GM21717 (cell line): ENCODE measurements around the gene KIF26B.

ENCODE experiments used
- ATAC-seq: cut with Tn5 transposase; IDR thresholded peaks from one replicate; pipeline ENCODE4 v1.9.1; 2021; ENCODE audit warnings: mild to moderate bottlenecking, moderate library complexity; ENCODE audit not compliant: unreplicated experiment

Gene KIF26B

DNA sequence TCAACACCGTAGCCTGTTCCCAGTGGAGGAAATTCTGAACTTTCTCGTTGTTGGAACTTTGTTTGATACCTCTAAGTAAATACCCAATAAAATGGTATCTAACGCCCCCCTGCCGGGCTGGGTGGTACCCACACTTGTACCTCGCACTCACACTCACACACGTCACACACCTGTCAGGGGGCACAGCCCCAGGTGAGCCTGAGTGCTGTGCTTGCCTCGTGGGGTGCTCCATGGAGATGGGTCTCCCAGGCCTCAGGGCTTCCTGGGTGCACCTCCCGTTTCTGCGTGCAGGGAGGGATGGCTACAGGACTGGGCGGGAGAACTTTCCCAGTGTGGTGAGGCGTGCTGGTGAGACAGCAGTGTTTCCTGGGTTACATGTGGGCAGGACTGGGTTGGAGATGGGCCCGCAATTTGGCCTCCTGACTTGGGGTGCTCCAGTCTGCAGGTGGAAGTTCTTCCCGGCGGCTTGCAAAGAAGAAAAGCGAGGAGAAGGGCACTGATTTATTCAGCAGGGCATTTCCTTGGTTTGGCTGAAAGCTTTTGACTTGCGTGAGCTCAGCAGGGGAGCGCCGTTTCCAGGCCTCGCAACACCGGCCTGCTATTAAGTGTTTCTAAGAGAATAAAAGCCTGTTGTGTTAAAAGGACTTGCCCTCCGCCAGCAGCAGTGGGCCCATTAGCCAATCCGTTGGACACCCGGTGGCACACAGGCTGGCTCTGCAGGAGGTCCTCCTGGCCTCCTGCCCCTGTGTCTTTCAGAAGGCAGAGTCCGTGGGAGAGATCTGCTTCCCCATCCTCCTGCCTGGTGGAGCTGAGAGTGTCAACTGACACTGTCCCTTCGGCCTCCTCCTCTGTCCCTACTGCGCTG, 79.7 kb downstream of the KIF26B start:
- no peak for ATAC-seq

DNA sequence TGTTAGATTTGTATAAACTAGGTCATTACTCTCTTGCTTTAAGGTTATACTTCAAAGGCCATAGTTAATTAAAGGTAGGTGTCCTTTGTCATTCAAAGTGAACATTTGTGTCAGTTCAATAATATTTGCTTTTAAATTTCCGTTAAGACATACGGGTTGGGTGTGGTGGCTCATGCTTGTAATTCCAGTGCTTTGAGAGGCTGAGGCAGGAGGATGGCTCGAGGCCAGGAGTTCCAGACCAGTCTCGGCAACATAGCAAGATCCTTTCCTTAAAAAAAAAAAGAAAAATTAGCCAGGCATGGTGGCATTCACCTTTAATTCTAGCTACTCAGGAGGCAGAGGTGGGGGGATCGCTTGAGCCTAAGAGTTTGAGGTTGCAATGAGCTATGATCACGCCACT, 80.4 kb downstream of the KIF26B start:
- ATAC-seq, result no peak

DNA sequence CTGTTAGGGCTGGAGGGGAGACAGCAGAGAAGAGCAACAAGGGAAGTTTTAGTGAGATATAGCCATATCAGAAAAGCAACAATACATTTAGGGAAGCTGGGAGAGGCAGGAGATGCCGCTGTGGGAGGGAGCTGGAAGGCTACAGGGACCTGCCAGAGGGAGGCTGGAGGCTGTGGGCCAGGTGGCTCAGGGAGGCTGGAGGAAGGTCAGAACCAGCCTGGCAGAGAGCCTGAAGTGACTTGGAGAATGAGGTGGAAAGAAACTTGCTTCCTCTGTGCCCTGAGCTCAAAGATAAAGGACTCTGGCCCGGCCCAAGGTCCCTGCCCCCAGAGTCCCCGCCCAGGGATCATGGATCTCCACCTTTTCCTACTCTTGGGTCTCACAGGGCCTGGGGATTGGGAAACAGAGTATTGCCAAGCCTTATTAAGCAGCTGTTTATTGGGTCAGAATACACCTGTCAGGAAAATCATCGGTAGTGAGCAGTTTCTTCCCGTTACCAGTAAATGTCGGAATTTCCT, 85.9 kb downstream of the KIF26B start:
- ATAC-seq, result no peak

DNA sequence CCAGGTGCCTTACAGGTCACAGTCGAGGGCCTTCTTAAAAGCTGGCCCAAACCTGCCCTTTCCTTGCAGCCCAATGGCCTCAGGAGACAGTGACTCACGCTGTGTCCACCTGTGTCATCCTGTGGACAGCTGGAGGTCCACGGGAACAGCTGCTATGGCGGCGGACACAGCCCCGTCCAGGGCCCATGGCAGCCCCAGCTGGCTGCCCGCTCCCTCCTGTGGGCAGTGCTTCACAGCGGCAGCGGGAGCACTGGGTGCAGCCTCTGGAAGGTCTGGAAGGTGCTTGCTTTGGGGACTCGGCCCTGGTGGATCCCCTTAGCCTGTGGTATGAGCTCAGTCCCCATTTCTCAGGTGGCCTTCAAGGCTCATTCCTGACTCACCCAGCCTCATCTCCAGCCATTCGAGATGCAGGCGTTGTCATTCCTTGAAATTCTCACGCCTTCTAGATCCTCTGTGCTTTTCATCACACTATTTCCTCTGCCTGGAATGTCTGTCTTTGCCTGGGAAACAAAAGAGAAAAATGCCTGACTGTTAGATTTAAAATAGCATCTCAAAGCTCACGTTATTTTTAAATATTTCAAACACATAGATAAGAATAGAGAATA, 86.8 kb downstream of the KIF26B start:
- ATAC-seq, result no peak

DNA sequence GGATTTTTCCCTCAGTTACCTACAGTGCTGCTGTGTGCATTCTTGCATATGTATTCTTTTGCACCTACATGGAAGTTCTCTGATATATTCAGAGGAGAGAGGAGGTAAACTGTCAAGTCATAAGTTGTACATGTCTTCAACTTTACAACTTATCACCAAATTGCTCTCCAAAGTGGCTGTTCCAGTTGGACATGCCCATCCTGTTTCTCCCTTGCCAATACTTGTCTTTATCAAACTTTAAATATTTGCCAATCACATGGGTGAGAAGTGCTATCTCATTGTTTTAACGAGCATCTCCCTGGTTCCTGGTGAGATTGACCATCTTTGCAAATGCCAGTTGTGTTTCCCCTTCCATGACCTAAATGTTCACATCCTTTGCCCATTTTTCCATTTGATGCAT, 88.2 kb downstream of the KIF26B start:
- no peak for ATAC-seq

DNA sequence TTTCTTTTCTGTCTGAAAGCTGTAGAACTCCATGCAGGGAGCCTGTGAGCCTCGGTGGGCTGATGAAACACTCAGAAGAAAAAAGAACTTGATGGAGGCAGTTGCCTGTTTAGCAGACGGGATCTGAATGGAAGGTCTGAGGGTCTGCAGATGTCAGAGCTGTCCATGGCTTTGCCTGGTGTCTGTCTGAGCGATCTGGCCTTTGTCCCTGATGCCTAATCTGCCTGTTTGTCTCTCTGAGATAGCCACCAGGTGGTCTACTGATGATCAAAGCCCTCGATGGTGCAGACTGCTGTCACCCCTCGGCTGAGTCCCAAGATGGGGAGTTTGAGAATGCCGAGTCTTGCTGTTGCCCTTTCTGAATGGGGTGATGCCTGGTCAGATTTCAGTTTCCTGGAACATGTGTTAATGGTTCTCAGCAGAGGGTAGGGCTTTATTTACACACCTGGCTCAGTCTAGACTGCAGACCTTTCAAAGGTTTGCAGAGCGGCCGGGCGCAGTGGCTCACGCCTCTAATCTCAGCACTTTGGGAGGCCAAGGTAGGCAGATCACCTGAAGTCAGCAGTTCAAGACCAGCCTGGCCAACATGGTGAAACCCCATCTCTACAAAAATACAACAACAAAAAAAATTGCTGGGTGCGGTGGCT, 90.4 kb downstream of the KIF26B start:
- ATAC-seq, result no peak

DNA sequence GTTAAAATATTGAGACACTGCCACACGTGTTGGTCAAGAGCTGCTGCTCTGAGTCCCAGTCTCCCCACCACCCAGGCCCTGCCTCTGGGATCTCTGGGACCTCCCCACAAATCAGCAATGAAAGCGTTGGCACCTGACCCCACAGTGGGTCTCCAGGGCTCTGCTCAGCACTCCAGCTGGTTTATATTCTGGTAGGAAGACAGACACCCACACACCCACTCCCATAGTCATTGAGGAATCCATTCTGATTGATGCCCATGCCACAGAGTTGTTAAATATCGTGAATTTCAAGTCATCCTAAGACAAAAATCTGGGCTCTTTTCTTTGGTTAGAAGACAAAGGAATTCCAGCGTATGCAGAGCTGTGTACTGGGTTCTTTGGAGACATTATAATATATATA, 91.6 kb downstream of the KIF26B start:
- no peak for ATAC-seq

DNA sequence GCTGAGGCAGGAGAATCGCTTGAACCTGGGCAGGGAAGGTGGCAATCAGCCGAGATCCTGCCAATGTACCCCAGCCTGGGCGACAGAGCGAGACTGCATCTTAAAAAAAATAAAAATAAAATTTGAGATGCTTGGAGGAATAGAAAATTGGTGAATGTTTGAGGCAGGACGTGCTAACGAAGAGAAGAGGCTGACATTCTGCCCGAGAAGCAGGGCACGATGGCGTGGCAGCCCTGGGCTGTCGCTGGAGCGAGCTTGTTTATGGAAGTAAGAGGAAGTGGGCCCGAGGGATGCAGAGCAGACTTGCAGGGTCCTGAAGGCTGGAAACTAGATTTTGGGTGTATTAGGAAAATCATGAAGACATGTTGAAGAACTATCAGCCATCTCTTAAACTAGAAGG, 92.6 kb downstream of the KIF26B start:
- ATAC-seq, result no peak

DNA sequence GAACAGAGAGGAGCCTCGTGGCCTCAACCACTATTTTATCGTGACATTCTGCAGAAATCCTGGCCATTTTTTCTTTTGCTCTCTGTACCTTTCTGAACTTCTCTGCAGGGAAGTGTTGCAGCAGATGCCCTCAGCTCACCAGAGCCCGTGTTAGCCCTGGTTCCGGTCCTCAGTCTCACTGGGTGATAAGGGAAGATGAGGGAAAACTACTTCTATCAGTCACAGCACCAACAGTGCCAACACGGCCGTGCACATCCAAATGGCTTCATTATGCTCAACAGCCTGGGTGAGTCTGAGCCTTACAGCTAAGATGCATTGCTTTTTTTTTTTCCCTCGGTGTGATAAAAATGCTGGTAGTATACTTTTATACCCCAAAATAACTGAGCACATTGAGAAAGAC, 93.0 kb downstream of the KIF26B start:
- no peak for ATAC-seq

DNA sequence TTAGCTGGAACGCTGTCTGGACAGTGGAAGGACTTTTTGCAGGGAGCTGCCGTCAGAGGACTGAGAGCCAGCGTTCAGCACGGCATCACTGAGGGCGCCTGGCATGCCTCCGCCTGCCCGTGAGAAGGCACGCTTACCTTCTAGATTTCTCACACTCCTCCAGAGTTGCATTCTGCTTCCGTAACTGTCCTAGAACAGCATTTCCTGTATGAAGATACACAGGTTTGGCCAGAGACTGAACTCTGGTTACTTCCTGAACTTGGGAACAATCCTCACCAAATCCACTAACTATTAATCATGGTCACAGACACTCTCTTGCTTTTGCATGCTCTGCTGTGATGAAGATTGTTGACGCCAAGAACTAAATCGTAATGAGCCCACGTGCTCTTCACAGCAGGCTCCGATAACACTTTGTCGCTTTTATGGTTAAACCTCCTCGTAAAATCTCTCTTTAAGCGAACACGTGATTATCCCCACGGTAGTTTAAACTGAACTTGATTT, 93.5 kb downstream of the KIF26B start:
- no peak for ATAC-seq

DNA sequence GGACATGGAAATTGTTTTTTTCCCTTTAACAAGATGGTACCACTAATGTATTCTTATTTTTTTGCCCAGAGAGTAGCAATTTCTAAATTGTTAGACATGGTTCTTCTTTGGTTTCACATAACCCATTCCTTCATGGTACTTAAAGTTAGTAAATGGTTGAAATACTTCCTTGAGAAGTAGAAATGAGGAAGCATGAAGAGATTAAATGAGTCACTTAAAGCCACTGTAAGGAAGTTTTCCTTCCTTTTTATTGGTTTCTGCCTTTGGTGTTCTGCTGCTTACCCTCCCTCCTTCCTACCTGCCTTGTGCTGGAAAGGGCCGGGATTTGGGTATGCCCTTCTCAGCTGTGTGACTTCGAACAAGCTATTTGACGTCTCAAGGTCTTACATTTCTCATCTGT, 101.0 kb downstream of the KIF26B start:
- ATAC-seq, result no peak

DNA sequence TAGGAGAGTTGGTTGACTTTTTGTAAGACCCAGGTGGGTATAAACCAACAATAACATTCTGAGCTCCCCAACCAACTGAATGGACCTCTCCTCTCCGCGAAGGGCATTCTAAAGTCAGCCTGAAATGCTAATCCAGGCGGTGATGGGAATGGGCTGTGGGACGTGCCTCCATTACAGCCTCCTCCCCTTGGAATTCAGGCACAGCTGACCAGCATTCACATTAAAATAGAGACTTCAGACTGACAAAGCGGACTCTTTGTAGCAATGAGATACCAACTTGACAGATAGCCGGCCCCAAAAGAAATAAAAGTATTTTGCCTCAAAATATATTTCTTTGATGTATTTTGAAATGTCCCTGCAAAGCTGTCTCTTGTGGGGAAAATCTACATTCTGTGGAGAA, 101.7 kb downstream of the KIF26B start:
- ATAC-seq, result no peak

DNA sequence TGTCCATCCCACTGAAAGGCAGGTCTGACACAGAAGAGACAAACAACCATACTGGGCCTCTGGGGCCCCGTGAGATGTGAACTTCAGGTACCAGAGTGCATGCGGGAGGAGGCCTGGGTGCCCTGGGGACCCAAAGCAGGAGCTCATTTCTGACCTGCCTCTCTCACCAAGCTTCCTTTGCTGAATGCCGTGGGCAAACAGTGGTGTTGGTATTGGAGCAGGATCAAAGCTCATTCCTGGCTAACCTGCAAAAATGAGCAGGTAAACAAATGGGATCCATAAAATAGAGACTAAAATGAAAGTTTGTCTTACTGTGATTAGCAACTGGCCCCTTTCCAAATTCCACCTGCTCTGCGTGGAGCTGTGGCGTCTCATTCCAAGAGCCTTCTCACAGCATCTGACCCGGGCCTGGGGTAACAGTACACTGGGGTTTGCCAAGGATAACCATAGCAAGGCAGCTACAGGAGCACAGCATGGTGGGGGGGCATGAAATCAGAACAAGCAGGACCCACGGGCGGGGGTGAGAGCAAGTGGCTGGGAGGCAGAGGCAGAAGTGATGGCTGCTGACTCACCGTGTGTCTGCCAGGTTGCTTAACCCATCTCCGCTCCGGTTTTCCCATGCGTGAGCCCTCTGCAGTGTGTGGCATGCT, 103.6 kb downstream of the KIF26B start:
- no peak for ATAC-seq

DNA sequence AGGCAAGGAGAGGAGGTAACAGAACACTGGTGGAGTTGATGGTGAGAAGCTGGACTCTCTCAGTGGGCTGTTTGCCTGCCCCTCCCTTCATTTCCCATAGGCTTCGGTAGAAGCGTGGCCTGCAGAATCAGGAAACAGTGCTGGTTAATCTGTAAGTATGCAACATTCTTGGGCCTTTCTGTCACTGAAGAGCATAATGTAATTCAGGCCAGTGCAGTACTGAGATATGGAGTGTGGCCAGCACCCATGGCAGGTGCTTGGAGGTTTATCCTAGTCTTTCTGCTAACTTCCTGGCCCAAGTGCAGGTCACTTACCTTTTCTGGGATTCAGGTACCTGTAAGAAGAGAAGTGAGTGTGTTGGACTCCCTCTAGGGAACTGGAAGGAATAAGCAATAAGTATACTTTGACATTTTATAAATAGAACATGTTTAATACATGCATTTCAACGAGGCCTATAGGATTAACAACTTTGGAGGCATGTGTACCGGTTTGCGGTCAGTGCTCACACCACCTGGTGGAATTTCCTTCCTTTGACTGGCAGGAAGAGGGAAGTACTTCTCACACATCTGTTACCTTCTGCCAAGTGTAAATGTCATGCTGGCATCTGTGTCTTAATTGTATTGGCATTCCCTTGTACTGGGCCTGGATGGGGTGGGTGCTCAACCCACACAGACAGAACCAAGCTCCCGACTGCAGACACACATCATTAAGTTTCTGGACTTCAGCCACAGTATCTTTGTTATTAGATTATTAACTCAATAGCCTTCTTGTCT, 105.5 kb downstream of the KIF26B start:
- no peak for ATAC-seq

DNA sequence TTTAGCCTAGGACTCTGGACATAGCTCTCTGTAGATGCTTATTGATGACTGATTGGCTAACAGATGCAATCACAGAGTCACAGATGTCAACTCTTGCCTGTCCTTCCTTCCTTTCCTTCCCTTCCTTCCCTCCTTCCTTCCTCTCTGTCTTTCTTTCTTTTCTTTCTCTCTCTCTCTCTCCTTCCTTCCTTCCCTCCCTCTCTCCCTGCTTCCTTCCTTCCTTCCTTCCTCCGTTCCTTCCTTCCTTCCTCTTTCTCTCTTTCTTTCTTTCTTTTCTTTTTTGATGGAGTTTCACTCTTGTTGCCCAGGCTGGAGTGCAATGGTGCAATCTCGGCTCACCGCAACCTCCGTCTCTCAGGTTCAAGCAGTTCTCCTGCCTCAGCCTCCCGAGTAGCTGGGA, 106.1 kb downstream of the KIF26B start:
- no peak for ATAC-seq

DNA sequence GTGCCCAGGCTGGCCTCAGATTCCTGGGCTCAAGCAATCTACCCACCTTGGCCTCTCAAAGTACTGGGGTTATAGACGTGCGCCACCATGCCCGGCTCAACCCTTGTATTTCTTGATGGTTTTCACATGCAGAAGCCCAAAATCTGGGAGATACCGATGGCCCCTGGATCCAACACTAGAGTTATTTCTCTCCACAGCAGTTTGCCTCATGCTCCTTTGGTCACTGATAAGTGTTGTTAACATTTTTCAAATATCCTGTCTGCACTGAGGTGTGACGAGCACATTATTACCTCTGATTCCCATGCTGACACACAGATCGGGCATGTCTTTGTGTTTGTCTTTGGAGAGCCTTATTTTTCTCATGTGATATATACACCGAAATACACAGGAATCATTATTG, 107.0 kb downstream of the KIF26B start:
- ATAC-seq, result no peak

DNA sequence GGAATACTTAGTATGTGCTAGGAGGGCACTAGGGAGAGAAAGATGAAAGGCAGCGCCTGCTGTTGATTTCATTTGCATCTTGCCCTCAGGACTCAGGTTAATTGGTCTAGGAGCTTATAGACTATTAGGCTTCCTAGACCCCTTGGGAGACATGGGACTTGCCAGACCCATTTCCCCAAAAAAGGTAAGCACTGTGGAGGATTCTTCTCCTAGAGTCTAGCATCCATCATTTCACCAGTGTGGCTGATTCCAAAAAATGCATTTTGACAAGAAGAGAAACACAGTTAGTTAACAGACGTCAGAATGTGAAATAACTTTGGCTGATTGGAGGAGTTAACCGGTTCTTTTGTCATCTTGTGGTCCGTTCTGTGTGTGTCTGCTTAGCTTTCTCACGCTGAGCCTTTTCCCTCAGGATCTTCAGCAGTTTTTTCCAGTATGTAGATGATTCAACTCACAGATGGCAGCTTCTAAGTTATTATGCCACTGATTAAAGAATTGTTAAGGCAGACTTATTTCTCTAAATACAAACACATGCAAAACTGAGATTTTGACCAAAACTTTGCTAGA, 108.8 kb downstream of the KIF26B start:
- no peak for ATAC-seq

DNA sequence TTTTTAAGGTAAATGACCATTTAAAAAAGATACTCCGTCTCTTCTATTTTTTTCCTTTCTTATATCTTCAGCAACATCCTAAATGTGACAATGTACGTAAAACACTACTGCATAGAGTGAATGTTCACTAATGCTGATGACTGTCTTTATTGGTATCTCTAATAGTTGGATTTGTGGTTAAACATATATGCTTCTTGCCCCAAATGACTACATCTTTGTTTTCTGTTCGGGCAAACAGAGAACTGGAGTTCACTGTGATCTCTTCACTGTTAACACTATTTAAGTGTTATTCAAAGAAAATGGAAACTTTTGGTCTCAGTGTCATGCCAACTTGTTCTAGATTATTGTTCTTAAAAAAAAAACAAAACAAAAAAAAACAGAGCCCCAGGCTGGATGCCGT, 109.4 kb downstream of the KIF26B start:
- no peak for ATAC-seq

DNA sequence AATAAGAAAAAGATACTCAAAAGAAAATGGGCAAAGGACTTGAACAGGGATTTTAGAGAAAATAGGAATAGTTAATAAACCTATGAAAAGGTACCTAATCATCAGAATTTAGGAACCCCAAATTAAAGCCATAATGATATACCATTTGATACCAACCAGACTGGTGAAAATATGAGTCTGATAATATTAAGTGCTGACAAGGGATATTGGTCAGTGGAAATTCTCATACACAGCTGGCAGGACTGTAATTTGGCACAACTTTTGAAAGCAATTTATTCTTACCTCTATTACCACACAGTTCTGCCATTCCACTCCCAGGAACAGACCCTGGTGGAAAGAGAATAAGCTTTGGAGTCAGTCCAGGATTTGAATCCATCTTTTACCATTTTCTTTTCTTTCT, 111.3 kb downstream of the KIF26B start:
- no peak for ATAC-seq

DNA sequence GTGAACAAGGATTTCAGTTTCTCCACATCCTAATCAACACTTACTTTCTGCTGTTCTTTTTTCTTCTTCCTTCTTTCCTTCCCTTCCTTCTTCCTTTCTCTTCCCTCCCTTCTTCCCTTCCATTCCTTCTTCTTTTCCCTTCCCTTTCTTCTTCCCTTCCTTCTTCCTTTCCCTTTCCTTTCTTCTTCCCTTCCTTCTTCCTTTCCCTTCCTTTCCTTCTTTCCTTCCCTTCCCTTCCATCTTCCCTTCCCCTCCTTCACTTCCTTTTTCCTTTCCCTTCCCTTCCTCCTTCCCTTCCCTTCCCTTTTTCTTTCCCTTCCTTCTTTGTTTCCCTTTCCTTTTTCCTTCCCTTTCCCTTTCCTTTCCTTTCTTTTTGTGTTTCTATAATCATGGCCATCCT, 115.3 kb downstream of the KIF26B start:
- ATAC-seq, result no peak
